Liver (tissue), 3 donors: ENCODE data around the gene NTM.

Experiments used
- ATF3 ChIP-seq: IDR thresholded peaks from 2 replicates; pipeline ENCODE4 v1.6.1; 2016; ENCODE audit warnings: antibody characterized with exemption
- EGR1 ChIP-seq, 2 donors: IDR thresholded peaks; 2 replicates each; pipeline ENCODE4 v1.6.1; 2016 to 2018; ENCODE audit warnings: antibody characterized with exemption in 2 of 2, low read depth in 2 of 2
- GABPA ChIP-seq, 2 donors: IDR thresholded peaks in 1 of 2; conservative IDR thresholded peaks in 1 of 2; 2 replicates each; pipeline ENCODE4 v1.6.1; 2016; ENCODE audit warnings: antibody characterized with exemption in 2 of 2, mild to moderate bottlenecking in 1 of 2, moderate library complexity in 1 of 2
- JUND ChIP-seq, 2 donors: IDR thresholded peaks; 2 replicates each; pipeline ENCODE4 v1.6.1; 2016; ENCODE audit warnings: antibody characterized with exemption in 2 of 2
- MAX ChIP-seq: IDR thresholded peaks from 2 replicates; pipeline ENCODE4 v1.6.1; 2016; ENCODE audit warnings: antibody characterized with exemption
- RAD21 ChIP-seq, 2 donors: IDR thresholded peaks; 2 replicates each; pipeline ENCODE4 v1.6.1; 2016; ENCODE audit warnings: antibody characterized with exemption in 2 of 2, mild to moderate bottlenecking in 2 of 2
- RXRA ChIP-seq, 2 donors: IDR thresholded peaks; 2 replicates each; pipeline ENCODE4 v1.6.1; 2017 to 2018; ENCODE audit warnings: antibody characterized with exemption in 2 of 2, mild to moderate bottlenecking in 1 of 2
- YY1 ChIP-seq: IDR thresholded peaks from 2 replicates; pipeline ENCODE4 v1.6.1; 2016; ENCODE audit warnings: antibody characterized with exemption, mild to moderate bottlenecking
- TF ChIP-seq, protein P1 (sequence below): IDR thresholded peaks from 2 replicates; pipeline ENCODE4 v1.6.1; 2016; ENCODE audit warnings: antibody characterized with exemption
- TF ChIP-seq, protein P2 (sequence below): fragments of 150-350 bp; IDR thresholded peaks from 2 replicates; pipeline ENCODE4 v1.5.1; 2017; ENCODE audit warnings: improper control_type of control experiment, low read depth, low read length; ENCODE audit not compliant: missing input control
- donor health status: healthy.
- donor health status: healthy.

- TF ChIP-seq GABPA (IDR thresholded peaks at IDR 0.05 in 1 of 2, conservative IDR thresholded peaks at IDR 0.05 in 1 of 2) (no peak), YY1 (no peak), MAX (no peak), RAD21 (IDR thresholded peaks at IDR 0.05) (no peak), JUND (IDR thresholded peaks at IDR 0.05) (no peak), EGR1 (IDR thresholded peaks at IDR 0.05; ENCODE audit: low read depth in 2 of 2) (no peak), ATF3 (no peak), RXRA (IDR thresholded peaks at IDR 0.05) (no peak)
- TF ChIP-seq, protein P1, sequence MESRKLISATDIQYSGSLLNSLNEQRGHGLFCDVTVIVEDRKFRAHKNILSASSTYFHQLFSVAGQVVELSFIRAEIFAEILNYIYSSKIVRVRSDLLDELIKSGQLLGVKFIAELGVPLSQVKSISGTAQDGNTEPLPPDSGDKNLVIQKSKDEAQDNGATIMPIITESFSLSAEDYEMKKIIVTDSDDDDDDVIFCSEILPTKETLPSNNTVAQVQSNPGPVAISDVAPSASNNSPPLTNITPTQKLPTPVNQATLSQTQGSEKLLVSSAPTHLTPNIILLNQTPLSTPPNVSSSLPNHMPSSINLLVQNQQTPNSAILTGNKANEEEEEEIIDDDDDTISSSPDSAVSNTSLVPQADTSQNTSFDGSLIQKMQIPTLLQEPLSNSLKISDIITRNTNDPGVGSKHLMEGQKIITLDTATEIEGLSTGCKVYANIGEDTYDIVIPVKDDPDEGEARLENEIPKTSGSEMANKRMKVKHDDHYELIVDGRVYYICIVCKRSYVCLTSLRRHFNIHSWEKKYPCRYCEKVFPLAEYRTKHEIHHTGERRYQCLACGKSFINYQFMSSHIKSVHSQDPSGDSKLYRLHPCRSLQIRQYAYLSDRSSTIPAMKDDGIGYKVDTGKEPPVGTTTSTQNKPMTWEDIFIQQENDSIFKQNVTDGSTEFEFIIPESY, result no peak
- TF ChIP-seq, protein P2, sequence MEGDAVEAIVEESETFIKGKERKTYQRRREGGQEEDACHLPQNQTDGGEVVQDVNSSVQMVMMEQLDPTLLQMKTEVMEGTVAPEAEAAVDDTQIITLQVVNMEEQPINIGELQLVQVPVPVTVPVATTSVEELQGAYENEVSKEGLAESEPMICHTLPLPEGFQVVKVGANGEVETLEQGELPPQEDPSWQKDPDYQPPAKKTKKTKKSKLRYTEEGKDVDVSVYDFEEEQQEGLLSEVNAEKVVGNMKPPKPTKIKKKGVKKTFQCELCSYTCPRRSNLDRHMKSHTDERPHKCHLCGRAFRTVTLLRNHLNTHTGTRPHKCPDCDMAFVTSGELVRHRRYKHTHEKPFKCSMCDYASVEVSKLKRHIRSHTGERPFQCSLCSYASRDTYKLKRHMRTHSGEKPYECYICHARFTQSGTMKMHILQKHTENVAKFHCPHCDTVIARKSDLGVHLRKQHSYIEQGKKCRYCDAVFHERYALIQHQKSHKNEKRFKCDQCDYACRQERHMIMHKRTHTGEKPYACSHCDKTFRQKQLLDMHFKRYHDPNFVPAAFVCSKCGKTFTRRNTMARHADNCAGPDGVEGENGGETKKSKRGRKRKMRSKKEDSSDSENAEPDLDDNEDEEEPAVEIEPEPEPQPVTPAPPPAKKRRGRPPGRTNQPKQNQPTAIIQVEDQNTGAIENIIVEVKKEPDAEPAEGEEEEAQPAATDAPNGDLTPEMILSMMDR, result no peak
Measured at GRCh38 chr11:131656839-131657211, 286.4 kb downstream of the NTM start.
